ENCODE results near the gene NEU4. TPM values are rescaled to one million over a fixed set of nuclear protein-coding genes. Genes with fewer than 3 reads are reported as not detected.

NEU4 gene
- total and polyA plus RNA-seq, 8 donors = 0.17 to 0.55 (median 0.30) TPM; not detected in 1

DNA sequence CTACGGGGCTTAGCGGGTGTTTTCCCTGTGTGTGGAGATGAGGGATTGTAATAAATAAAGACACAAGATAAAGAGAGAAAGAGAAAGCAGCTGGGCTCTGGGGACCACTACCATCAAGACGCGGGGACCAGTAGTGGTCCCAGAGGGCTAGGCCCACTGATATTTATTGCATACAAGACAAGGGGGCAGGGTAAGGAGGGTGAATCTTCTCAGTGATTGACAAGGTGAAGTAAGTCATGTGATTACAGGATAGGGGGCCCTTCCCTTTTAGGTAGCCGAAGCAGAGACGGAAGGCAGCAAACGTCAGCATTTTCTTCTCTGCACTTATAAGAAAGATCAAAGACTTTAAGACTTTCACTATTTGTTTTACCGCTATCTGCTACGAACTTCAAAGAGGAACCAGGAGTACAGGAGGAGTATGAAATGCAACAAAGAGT lies 36.9 kb upstream of the NEU4 start:
- H3K27ac ChIP-seq = no peak overlapping the region

DNA sequence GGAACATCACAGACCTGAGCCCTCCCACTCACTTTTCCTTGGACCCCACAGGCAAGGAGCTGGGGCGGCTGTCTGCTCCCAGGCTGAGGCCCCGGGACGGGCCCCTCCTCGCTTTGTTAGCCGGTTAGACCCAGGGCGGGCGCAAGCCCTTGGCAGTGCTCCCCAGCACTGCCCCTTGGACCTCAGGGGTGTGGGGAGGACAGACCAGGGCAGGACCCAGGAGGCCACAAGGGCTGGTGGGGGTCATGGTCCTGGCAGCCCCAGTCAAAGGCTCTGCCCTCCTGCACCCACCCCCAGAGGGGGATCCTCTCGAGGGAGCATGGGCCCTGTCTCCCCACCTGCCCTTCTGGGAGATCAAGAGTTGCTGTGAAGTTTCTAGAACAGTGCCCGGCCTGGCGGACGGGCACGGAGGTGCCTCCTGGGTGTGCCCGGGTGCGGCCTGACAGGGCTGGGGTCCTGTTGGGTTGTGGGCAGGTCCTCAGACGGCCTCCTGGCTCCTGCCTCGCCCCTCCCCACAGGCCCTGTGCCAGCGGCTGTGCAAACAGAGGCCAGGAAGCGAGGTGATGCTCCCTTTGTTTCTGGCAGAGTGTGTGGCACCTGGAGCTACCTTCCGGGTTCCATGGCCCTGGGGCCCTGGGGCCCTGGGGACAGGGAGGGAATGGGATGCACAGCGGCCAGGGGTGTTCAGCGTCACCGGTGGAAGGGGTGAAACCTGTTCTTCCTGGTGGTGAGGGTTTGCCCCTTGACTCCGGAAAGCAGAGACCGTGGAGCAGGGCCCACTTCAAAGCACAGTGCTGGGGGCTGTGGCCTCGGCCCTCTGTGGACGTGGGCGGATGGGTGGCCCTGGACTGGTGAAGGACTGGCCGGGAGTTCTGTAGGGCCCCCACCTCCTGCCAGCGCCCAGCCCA lies 35.2 kb upstream of the NEU4 start:
- H3K9me3 ChIP-seq = no peaks in the 10 kb centered on the region
- H3K27ac ChIP-seq = no peak overlapping the region
- H3K4me3 ChIP-seq = no peak overlapping the region
- DNase-seq (peak in 1 of 4 donors; percentile 52), ATAC-seq (no peak)
- H3K4me1 ChIP-seq = peaks cover 0 to 7% of the 10 kb centered on the region in 2 donors
- H3K27me3 ChIP-seq = peaks cover 0 to 70% of the 10 kb centered on the region in 2 donors
- H3K36me3 ChIP-seq = no peaks in the 10 kb centered on the region
- TF ChIP-seq, protein P1, sequence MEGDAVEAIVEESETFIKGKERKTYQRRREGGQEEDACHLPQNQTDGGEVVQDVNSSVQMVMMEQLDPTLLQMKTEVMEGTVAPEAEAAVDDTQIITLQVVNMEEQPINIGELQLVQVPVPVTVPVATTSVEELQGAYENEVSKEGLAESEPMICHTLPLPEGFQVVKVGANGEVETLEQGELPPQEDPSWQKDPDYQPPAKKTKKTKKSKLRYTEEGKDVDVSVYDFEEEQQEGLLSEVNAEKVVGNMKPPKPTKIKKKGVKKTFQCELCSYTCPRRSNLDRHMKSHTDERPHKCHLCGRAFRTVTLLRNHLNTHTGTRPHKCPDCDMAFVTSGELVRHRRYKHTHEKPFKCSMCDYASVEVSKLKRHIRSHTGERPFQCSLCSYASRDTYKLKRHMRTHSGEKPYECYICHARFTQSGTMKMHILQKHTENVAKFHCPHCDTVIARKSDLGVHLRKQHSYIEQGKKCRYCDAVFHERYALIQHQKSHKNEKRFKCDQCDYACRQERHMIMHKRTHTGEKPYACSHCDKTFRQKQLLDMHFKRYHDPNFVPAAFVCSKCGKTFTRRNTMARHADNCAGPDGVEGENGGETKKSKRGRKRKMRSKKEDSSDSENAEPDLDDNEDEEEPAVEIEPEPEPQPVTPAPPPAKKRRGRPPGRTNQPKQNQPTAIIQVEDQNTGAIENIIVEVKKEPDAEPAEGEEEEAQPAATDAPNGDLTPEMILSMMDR (IDR thresholded peaks at IDR 0.05) = no peak
- intact Hi-C loops (cut with DNase I) = no loop called here

More for the DNA sequence above, 36.9 kb upstream of the NEU4 start:
- intact Hi-C loops (cut with DNase I) = no loop called here
- H3K4me3 ChIP-seq = no peak overlapping the region
- H3K36me3 ChIP-seq = peaks cover 0 to 8% of the 10 kb centered on the region in 2 donors
- H3K4me1 ChIP-seq = peaks cover 0 to 7% of the 10 kb centered on the region in 2 donors
- DNase-seq (no peak), ATAC-seq (no peak)
- peaks cover 0 to 61% of the 10 kb centered on the region in 2 donors for H3K27me3 ChIP-seq
- H3K9me3 ChIP-seq = no peaks in the 10 kb centered on the region
- TF ChIP-seq, protein P1 (IDR thresholded peaks at IDR 0.05) = no peak

DNA sequence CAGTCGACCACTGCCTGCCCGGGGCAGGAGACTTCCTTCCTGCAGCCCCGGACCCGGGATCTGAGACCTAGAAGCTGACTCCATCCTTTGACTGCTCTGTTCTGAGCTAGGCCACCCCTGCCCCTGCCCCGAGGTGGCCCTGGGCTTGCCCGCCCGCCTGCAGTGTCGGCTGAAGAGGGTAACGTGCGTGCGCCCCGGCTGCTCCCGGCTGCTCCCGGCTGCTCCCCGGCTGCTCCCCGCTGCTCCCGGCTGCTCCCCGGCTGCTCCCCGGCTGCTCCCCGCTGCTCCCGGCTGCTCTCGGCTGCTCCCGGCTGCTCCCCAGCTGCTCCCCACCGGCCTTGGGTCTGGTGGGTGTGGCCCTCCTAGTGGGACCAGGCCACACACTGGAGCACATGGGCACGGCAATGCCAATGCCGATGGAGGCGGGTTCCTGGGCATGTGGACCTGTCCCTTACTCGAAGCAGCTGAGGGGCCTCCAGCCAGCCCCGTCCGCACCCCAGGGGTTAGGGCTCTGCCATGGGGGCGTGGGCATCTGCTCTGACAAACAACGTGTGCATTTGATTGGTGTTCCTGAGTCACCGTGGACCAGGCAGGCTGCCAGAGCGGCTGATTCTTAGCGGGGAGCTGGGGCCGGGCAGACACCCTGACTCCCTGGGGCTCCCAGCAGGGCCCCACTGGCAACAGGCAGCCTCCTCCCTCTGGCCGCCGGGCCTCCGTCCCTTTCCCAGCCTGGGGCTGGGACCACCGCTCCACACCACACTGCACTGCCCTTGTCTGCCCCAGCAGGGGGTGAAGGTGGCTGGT lies 34.4 kb upstream of the NEU4 start:
- intact Hi-C loops (cut with DNase I) = no loop called here
- H3K4me3 ChIP-seq = no peak overlapping the region
- no peak for DNase-seq
- peaks cover 0 to 70% of the 10 kb centered on the region in 2 donors for H3K27me3 ChIP-seq
- H3K4me1 ChIP-seq = peaks cover 0 to 7% of the 10 kb centered on the region in 2 donors
- H3K36me3 ChIP-seq = no peaks in the 10 kb centered on the region
- no peaks in the 10 kb centered on the region for H3K9me3 ChIP-seq
- no peak for ATAC-seq
- TF ChIP-seq, protein P1 (IDR thresholded peaks at IDR 0.05) = no peak
- no peak overlapping the region for H3K27ac ChIP-seq

DNA sequence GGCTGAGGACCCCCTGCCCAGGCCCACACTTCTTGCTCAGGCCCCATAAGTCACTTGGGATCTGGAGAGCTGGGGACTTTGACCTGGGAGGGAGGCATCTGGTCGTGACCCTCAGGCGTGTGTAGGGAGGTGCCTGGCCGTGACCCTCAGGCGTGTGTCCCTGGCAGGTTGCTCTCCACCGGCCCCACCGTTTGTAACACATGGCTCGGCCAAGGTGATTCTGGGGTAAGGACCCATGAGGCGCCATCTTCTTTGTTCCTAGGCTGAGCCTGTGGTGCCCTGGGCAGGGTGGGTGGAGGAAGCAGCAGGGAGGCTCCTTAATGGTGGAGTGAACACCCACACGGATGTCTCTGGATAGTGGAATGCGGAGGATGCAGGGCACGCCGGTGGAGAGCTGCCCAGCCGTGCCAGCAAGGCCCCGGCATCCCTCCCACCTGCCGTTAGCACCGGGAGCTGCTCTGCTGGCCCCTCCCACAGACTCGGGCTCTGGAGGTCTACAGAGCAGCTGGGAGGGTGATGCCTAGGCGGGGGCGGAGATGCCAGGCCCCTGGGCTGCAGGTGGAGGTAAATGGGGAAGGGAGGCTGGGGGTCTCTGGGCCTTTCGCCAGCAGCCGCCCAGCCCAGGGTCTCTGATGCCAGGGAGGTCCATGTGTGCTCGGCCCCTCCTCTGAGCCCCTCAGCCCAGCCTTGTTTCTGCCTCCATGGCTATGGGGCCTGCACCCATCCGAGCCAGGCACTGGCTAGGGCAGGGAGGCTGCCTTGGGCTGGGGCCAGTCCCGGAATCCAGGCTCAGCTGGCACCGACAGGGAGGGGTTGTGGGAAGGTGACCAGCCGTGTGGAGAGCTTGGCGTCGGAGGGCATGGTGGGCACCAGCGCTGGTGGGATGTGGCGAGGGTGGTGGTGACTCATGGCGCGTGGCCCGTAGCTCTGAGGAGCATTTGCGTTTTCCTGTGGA lies 33.5 kb upstream of the NEU4 start:
- DNase-seq = peak in 1 of 4 donors; percentile 71
- H3K36me3 ChIP-seq = no peaks in the 10 kb centered on the region

More for the DNA sequence above, 33.5 kb upstream of the NEU4 start:
- intact Hi-C loops (cut with DNase I) = no loop called here
- H3K27me3 ChIP-seq = peaks cover 0 to 70% of the 10 kb centered on the region in 2 donors
- H3K4me1 ChIP-seq = peaks cover 0 to 7% of the 10 kb centered on the region in 2 donors
- no peak overlapping the region for H3K27ac ChIP-seq
- H3K9me3 ChIP-seq = peaks cover 0 to 3% of the 10 kb centered on the region in 2 donors
- TF ChIP-seq, protein P1 (IDR thresholded peaks at IDR 0.05) = no peak
- H3K4me3 ChIP-seq = no peak overlapping the region
- no peak for ATAC-seq

Measured in left lung (tissue), 10 donors.